Adrenal gland (tissue), 12 donors: ENCODE results near the gene E2F6. TPM values are rescaled to one million over a fixed set of nuclear protein-coding genes. Genes with fewer than 3 reads are reported as not detected.

Experiments
- DNase-seq, 7 donors: peaks; one replicate each; pipeline ENCODE4 v3.0.0-alpha.2; 2019 to 2020
- H3K27ac ChIP-seq, 5 donors: fragments of 200-600 bp; sonication (generic) in 4 of 5; 1 replicate in 3 of 5; 2 replicates in 2 of 5; pipeline versions ENCODE4 v1.5.1 to v1.8.0; 2016 to 2020; ENCODE audit warnings: mild to moderate bottlenecking in 1 of 5
- H3K27me3 ChIP-seq: fragments of 200-600 bp; 2 replicates; pipeline ENCODE4 v1.8.0; 2021
- H3K36me3 ChIP-seq, 2 donors: fragments of 200-600 bp; replicated peaks in 1 of 2; 1 replicate in 1 of 2; 2 replicates in 1 of 2; pipeline versions ENCODE4 v1.5.1 to v1.8.0; 2018 to 2022
- H3K4me1 ChIP-seq, 2 donors: fragments of 200-600 bp; replicated peaks in 1 of 2; 1 replicate in 1 of 2; 2 replicates in 1 of 2; pipeline versions ENCODE4 v1.5.1 to v1.8.0; 2018 to 2021
- H3K4me3 ChIP-seq, 4 donors: fragments of 200-600 bp; sonication (generic) in 3 of 4; one replicate each; pipeline ENCODE4 v1.5.1; 2016 to 2018
- H3K9me3 ChIP-seq, 3 donors: fragments of 200-600 bp; sonication (generic) in 1 of 3; replicated peaks in 1 of 3; 1 replicate in 2 of 3; 2 replicates in 1 of 3; pipeline versions ENCODE4 v1.5.1 to v1.8.0; 2016 to 2021
- CTCF ChIP-seq, 6 experiments: fragments of 450-650 bp in 4 of 6; fragments of 200-600 bp in 2 of 6; sonication (generic) in 1 of 6; IDR thresholded peaks; 1 replicate in 5 of 6; 2 replicates in 1 of 6; pipeline versions ENCODE4 v1.5.1 to v1.8.0; 2016 to 2021; ENCODE audit warnings: antibody characterized with exemption in 6 of 6, mild to moderate bottlenecking in 2 of 6, moderate library complexity in 1 of 6
- POLR2A ChIP-seq, 2 donors: fragments of 450-650 bp; IDR thresholded peaks; one replicate each; pipeline ENCODE4 v1.6.1; 2017; ENCODE audit warnings: antibody characterized with exemption in 2 of 2, mild to moderate bottlenecking in 2 of 2, moderate library complexity in 1 of 2
- WGBS, 4 donors: extraction: QIAGEN DNeasy Blood & Tissue Kit in 2 of 4; methylation state at CpG; one replicate each; pipeline versions ENCODE4 v1.1.5 to v1.1.7; 2013 to 2017; 5-methylcytosine and 5-hydroxymethylcytosine counted together
- intact Hi-C, 2 donors: fragments of 100-400 bp; cut with DNase I; formaldehyde crosslinking; loops; one replicate each; pipeline versions ENCODE4 v1.14.1 to v1.15.0; 2022 to 2023
- polyA plus RNA-seq, 3 donors: library from polyadenylated mRNA; stranded (reverse); fragments of 200-250 nt in 2 of 3; fragments of 350-450 nt in 1 of 3; fragmentation: Illumina TruSeq in 1 of 3; extraction: RNeasy Lipid Tissue Mini Kit (QIAGEN cat#74804) in 1 of 3; gene quantifications; one replicate each; pipeline ENCODE4 v1.2.3, GENCODE V29; 2013 to 2014
- total RNA-seq, 9 donors: library from RNA; depleted of rRNA in 4 of 9; stranded (reverse); fragments of >200 nt in 4 of 9; fragments of 120-200 nt in 1 of 9; fragmentation: NEBNext Ultra II Directional in 1 of 9; extraction: Animal tissue kit (Norgen Biotek cat#: 25700) in 1 of 9; gene quantifications; one replicate each; pipeline versions ENCODE4 v1.1.0 to v1.2.4, GENCODE V29; 2013 to 2023
- donor health status: healthy with polysubstance abuse.
- donor health status: Bipolar disorder and iron deficiency.
- donor health status: DM: yes; HTN: yes; CAD: no.
- donor health status: DM: no; HTN: no; CAD: no.
- donor health status: DM: no; HTN: no; CAD: no.
- donor health status: DM: yes; HTN: yes; CAD: no.

Gene E2F6
- total and polyA plus RNA-seq, 12 donors: 8.0 to 38.8 (median 12.5) TPM

- H3K36me3 ChIP-seq: peaks cover 0 to 6% of the 10 kb centered on the region in 2 donors
- DNase-seq: no peak
- intact Hi-C loops: no loop called here
- no peak overlapping the region for H3K4me3 ChIP-seq
- no peaks in the 10 kb centered on the region for H3K27me3 ChIP-seq
- WGBS, 4 donors: 89 to 100% (median 91%) methylated on average over 1 of the region's 1 CpG
- TF ChIP-seq CTCF (IDR thresholded peaks at IDR 0.05) (no peak), POLR2A (IDR thresholded peaks at IDR 0.05) (no peak)
- H3K4me1 ChIP-seq: peaks cover 0 to 39% of the 10 kb centered on the region in 2 donors
- no peak overlapping the region for H3K27ac ChIP-seq
- no peaks in the 10 kb centered on the region for H3K9me3 ChIP-seq
Measured at GRCh38 chr2:11457935-11458334, 8.0 kb downstream of the E2F6 start.

DNA sequence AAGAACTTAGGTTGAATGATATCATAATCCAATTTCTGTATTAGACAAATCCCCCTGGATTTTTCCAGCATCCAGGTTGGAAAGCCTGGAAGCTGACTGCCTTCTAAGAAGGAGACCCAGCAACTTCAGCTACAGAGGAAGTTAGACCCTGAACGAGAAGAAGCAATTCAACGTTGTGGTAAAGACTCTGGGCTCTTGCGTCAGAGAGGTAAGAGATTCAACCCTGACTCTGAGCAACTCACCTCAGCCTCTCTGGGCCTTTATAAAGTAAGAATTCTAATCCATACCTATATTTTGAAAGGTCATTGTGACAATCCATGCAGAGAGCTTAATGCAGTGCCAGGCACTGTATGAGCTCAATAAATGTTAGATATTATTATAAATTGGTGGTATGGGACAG, 9.7 kb downstream of the E2F6 start:
- no peak for DNase-seq
- TF ChIP-seq CTCF (IDR thresholded peaks at IDR 0.05) (no peak), POLR2A (IDR thresholded peaks at IDR 0.05) (no peak)
- Histone ChIP-seq H3K36me3 (peaks cover 0 to 16% of the 10 kb centered on the region in 2 donors), H3K27ac (no peak overlapping the region), H3K4me3 (no peak overlapping the region), H3K27me3 (no peaks in the 10 kb centered on the region), H3K4me1 (peaks cover 0 to 27% of the 10 kb centered on the region in 2 donors), H3K9me3 (no peaks in the 10 kb centered on the region)
- intact Hi-C loops: no loop called here
- WGBS, 4 donors: 46 to 65% (median 63%) methylated on average over 3 of the region's 3 CpGs

- no peaks in the 10 kb centered on the region for H3K27me3 ChIP-seq
- H3K4me1 ChIP-seq: peaks cover 0 to 20% of the 10 kb centered on the region in 2 donors
- WGBS, 4 donors: 91 to 92% (median 91%) methylated on average over 6 of the region's 6 CpGs
- intact Hi-C loops: no loop called here
- H3K36me3 ChIP-seq: peaks cover 0 to 25% of the 10 kb centered on the region in 2 donors
- DNase-seq: no peak
- H3K4me3 ChIP-seq: no peak overlapping the region
- H3K9me3 ChIP-seq: no peaks in the 10 kb centered on the region
- no peak for TF ChIP-seq CTCF (IDR thresholded peaks at IDR 0.05)
- no peak for TF ChIP-seq POLR2A (IDR thresholded peaks at IDR 0.05)
- H3K27ac ChIP-seq: no peak overlapping the region
Measured at GRCh38 chr2:11454824-11455223, 11.1 kb downstream of the E2F6 start.

- Histone ChIP-seq H3K27ac (no peak overlapping the region), H3K27me3 (no peaks in the 10 kb centered on the region), H3K4me3 (no peak overlapping the region), H3K4me1 (no peaks in the 10 kb centered on the region), H3K36me3 (peaks cover 0 to 55% of the 10 kb centered on the region in 2 donors), H3K9me3 (no peaks in the 10 kb centered on the region)
- TF ChIP-seq CTCF (IDR thresholded peaks at IDR 0.05) (no peak), POLR2A (IDR thresholded peaks at IDR 0.05) (no peak)
- 99 to 100% (median 100%) methylated on average over 2 of the region's 2 CpGs for WGBS, 4 donors
- DNase-seq: no peak
- intact Hi-C loops: no loop called here
Measured at GRCh38 chr2:11450791-11451190, 15.2 kb downstream of the E2F6 start.
